A375 (cell line): ENCODE data around the gene FTL. TPM values are rescaled to one million over a fixed set of nuclear protein-coding genes. Genes with fewer than 3 reads are reported as not detected.

ENCODE experiments used
- small RNA-seq: library from RNA; depleted of rRNA; stranded (forward); fragments of <200 nt; gene quantifications from one replicate; pipeline ENCODE3, GENCODE V24; 2014
- total RNA-seq: library from RNA; depleted of rRNA; stranded (reverse); fragments of >200 nt; shearing (Covaris generic); gene quantifications from 2 replicates; pipeline ENCODE4 v1.2.3, GENCODE V29; 2014; rRNA removed

Gene FTL
- 1,177 and 1,345 TPM in 2 replicates for total RNA-seq

DNA sequence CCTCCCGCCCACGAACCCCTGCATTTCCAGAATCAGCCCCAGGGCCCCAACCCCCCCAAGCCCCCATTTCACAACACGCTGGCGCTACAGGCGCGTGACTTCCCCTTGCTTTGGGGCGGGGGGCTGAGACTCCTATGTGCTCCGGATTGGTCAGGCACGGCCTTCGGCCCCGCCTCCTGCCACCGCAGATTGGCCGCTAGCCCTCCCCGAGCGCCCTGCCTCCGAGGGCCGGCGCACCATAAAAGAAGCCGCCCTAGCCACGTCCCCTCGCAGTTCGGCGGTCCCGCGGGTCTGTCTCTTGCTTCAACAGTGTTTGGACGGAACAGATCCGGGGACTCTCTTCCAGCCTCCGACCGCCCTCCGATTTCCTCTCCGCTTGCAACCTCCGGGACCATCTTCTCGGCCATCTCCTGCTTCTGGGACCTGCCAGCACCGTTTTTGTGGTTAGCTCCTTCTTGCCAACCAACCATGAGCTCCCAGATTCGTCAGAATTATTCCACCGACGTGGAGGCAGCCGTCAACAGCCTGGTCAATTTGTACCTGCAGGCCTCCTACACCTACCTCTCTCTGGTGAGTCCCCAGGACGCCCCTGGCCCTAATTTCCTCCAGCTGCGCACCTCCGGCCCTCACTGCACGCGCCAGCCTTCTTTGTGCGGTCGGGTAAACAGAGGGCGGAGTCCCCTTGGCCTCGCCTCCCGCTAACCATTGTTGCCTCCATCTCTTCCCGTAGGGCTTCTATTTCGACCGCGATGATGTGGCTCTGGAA, at the start of gene FTL:
Gene FTL (plus strand): TSS at position 270 of the 766 bp plus-strand sequence. CDS start 199 bp downstream, at position 469.

DNA sequence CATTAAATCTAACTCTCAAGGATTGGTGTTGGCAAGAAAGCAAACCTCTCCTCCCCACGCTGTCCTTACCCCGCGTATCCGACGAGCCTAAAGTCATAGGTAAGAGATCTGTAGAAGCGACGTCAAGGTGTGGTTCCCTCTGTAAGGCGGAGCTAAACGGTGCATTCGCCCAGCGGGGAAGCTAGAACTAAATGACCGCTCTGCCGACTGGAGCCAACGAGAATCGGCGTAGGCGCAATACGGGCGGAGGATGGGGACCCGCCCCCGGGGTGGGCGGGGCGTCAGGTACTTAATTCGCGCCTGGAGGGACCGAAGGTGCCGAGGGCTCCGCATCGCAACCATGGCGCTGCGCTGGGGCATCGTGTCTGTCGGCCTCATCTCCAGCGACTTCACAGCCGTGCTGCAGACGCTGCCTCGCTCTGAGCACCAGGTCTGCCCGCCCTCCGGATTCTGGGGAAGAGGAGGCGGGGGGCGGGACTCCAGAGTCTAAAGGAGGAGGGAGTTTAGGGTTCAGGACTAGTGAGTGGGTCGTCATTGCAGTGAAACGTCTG, 31.7 kb upstream of the FTL start, which contains the start of gene DHDH:
Gene DHDH (plus strand): TSS at position 318 of the 551 bp plus-strand sequence. CDS start 23 bp downstream, at position 341.

DNA sequence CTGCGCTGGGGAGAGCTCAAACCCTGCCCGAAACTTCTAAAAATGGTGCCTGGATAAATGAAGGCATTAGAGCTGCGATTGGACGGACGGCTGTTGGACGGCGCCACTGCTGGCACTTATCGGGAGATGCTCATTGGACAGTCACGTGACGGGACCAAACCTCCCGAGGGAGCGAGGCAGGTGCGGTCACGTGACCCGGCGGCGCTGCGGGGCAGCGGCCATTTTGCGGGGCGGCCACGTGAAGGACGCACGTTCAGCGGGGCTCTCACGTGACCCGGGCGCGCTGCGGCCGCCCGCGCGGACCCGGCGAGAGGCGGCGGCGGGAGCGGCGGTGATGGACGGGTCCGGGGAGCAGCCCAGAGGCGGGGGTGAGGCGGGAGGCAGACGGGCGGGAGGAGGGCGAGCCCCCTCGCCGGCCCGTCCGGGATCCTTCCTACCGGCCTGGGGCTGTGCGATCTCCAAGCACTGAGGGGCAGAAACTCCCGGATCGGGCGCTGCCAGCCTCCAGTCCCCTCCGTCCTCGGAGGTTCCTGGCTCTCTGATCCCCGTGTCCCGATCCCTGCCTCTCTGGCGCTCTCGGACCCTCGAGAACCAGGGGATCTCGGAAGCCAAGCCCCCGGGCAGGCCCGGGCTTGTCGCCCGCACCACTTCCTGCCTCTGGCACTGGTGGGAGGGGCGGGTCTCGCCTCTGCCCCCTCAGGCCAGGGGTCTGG, 10.4 kb upstream of the FTL start, which contains the start of gene BAX:
Gene BAX (plus strand): TSS at position 281 of the 713 bp plus-strand sequence. CDS start 54 bp downstream, at position 335.

DNA sequence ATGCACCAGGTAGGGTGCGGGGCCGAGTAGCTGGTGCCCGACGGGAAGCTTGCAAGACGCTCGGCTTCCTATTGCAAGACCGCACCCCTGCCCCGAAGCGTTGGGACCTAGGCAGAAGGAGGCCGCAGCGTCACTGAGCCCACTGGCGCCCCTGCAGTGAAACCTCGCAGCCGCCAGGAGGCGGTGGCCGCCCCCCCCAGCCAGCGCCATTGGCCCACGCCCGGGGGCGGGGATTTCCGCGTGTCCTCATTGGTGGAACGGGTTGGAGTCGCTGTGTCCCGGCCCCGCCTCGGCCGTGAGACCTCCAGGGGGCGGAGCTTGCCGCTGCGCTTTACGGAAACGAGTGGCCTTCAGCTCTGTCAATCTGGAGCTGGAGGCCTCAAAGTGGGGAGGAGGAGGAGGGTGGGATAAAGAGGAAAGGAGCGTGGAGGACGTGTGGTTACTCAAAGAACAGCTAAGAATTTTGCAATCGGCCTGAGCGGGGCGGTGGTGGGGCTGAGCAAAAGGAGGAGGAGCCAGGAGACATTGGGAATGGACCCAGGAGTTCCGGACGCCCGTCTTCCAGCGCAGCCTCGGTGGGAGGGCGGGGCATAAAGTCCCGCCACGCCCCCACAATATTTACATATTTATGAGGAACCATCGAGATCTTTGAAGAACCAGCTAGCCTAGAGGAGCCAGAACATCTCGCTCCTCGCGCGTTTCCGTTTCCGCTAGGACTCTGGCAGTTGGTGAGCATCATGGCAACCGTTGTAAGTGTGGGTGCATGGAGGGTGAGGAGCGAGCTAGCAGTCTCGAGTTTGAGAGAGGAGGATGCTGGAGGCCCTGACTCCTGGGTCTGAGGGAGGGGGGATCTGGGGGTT, 28.3 kb downstream of the FTL start, which contains the start of the genes GYS1 and RUVBL2:
Gene GYS1 (minus strand): TSS at position 135 of the 860 bp plus-strand sequence. CDS start 197 bp downstream, outside the sequence.
Gene RUVBL2 (plus strand): TSS at position 713 of the 860 bp plus-strand sequence. CDS start 25 bp downstream, at position 738.

Small RNA genes lying within 50 kb of the gene (small RNA-seq; reads per million reads assigned to genes)
- gene AC026803.1 = not detected
- gene MIR6798 = not detected

Other genes with a start within 250 kb of the FTL start
- gene MAMSTR, start 245.6 kb upstream of the FTL start, total RNA-seq = 0.30 TPM in 1 of 2 replicates, not detected in the other
- 0.08 TPM in 1 of 2 replicates, not detected in the other for gene RASIP1, start 224.7 kb upstream of the FTL start, total RNA-seq
- gene IZUMO1, start 218.4 kb upstream of the FTL start, total RNA-seq = not detected in 2 replicates
- gene FUT1, start 212.7 kb upstream of the FTL start, total RNA-seq = 1.9 and 3.2 TPM in 2 replicates
- gene FGF21, start 209.8 kb upstream of the FTL start, total RNA-seq = 0.11 and 1.8 TPM in 2 replicates
- gene BCAT2, start 154.3 kb upstream of the FTL start, total RNA-seq = 58.9 and 62.1 TPM in 2 replicates
- 0.45 TPM in 1 of 2 replicates, not detected in the other for gene HSD17B14, start 128.8 kb upstream of the FTL start, total RNA-seq
- gene PLEKHA4, start 96.7 kb upstream of the FTL start, total RNA-seq = 12.7 and 24.4 TPM in 2 replicates
- 186 and 188 TPM in 2 replicates for gene PPP1R15A, start 92.9 kb upstream of the FTL start, total RNA-seq
- not detected in 2 replicates for gene TULP2, start 66.6 kb upstream of the FTL start, total RNA-seq
- gene NUCB1, start 65.0 kb upstream of the FTL start, total RNA-seq = 193 and 199 TPM in 2 replicates
- not detected in 2 replicates for gene DHDH, start 31.6 kb upstream of the FTL start, total RNA-seq
- 72.4 and 87.3 TPM in 2 replicates for gene BAX, start 10.4 kb upstream of the FTL start, total RNA-seq
- gene GYS1, start 28.0 kb downstream of the FTL start, total RNA-seq = 34.0 and 35.2 TPM in 2 replicates
- 568 and 573 TPM in 2 replicates for gene RUVBL2, start 28.6 kb downstream of the FTL start, total RNA-seq
- gene LHB, start 51.8 kb downstream of the FTL start, total RNA-seq = 1.3 TPM in 1 of 2 replicates, not detected in the other
- gene CGB3, start 59.0 kb downstream of the FTL start, total RNA-seq = not detected in 2 replicates
- not detected in 2 replicates for gene CGB2, start 66.6 kb downstream of the FTL start, total RNA-seq
- not detected in 2 replicates for gene CGB1, start 71.6 kb downstream of the FTL start, total RNA-seq
- gene CGB5, start 78.5 kb downstream of the FTL start, total RNA-seq = not detected in 2 replicates
- not detected in 2 replicates for gene CGB8, start 83.8 kb downstream of the FTL start, total RNA-seq
- gene CGB7, start 92.4 kb downstream of the FTL start, total RNA-seq = not detected in 2 replicates
- gene NTF4, start 99.5 kb downstream of the FTL start, total RNA-seq = 0.40 TPM in 1 of 2 replicates, not detected in the other
- not detected in 2 replicates for gene KCNA7, start 107.4 kb downstream of the FTL start, total RNA-seq
- gene SNRNP70, start 120.1 kb downstream of the FTL start, total RNA-seq = 344 and 371 TPM in 2 replicates
- gene LIN7B, start 149.1 kb downstream of the FTL start, total RNA-seq = 8.1 and 9.5 TPM in 2 replicates
- gene C19orf73, start 153.8 kb downstream of the FTL start, total RNA-seq = 2.2 and 4.1 TPM in 2 replicates
- gene PPFIA3, start 154.2 kb downstream of the FTL start, total RNA-seq = 17.6 and 25.5 TPM in 2 replicates
- not detected in 2 replicates for gene HRC, start 190.1 kb downstream of the FTL start, total RNA-seq
- 14.0 and 14.4 TPM in 2 replicates for gene TRPM4, start 192.5 kb downstream of the FTL start, total RNA-seq